ENCODE measurements around the gene MYH9. TPM values are rescaled to one million over a fixed set of nuclear protein-coding genes. Genes with fewer than 3 reads are reported as not detected.
A peak's percentile ranks its signal among the peaks of the same experiment; 100 is the strongest.

The MYH9 gene
- polyA plus RNA-seq, 1 of the 3 experiments (the other 2 are of a cell fraction), result 303 TPM

DNA sequence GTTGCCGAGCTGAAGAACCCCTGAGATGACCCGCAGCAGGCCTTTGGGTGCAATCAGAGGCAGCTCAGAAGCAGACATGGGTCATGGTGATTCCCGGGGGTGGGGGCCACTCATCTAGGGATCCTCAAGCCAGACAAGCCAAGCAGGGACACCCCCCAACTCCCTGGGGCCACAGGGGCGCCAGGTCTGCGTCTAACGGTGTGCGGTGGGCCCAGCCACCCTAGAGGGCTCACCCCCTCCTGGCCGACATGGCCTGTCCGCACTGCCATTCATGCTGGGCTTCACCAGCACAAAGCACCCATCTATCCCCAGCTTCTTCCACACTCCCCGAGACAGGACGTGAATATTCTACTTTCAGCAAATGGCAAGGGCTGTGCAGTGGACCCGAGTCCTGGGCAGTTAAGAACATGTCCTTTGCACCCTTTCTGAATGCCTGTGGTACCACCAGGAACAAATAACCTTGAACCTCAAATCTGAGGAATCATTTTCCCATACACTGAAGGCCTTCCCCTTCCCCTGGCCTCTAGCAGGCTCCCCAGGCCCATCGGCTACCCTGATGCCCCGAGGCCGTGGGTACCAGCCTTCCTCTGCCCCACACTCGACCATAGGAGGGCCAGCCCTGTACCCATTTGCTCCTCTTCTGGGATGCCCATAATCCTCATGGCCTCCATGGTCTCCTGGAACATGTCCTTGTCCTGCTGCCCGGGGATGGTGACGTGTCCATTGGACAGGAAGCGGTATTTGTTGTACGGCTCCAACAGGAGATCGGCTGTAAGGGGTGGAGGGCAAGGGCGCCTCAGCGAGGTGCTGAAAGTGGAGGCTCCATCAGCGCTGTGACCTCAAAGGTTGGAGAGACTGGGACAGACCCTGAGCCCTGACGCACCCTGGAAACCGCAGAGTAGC, 67.9 kb downstream of the MYH9 start:
- no peak for DNase-seq
- Histone ChIP-seq H3K36me3 (replicated peaks in 1 of 2; ENCODE audit: control insufficient read depth in 1 of 2, insufficient read depth in 2 of 2, low read length in 1 of 2) (peaks cover 88 to 91% of the 10 kb centered on the region in 2 experiments), H2AFZ (ENCODE audit: low read depth) (no peak overlapping the region), H4K20me1 (ENCODE audit: insufficient read depth) (peaks cover 36% of the 10 kb centered on the region), H3K4me1 (ENCODE audit: control insufficient read depth in 1 of 2, insufficient read depth in 2 of 2, low read depth in 1 of 2, low read length in 1 of 2) (peaks cover 2 to 17% of the 10 kb centered on the region in 2 experiments; a peak in 3 of 4 replicates), H3K9me3 (no peaks in the 10 kb centered on the region), H3K79me2 (ENCODE audit: insufficient read depth) (peaks cover 100% of the 10 kb centered on the region), H3K4me3 (ENCODE audit: low read depth in 2 of 2, low read length in 1 of 2) (no peak overlapping the region), H3K9ac (no peak overlapping the region), H3K27me3 (ENCODE audit: insufficient read depth) (no peaks in the 10 kb centered on the region), H3F3A (replicated peaks; ENCODE audit: insufficient read depth) (peaks cover 47% of the 10 kb centered on the region), H3K9me2 (no peaks in the 10 kb centered on the region), H3K27ac (ENCODE audit: low read depth in 2 of 2, low read length in 1 of 2) (peak overlapping the region in 1 of 2 experiments; percentile 14; a peak in 2 of 4 replicates), H3K4me2 (no peak overlapping the region)
- peak; percentile 10; the same call in 1 of the 2 replicates for TF ChIP-seq POLR2AphosphoS5 (IDR thresholded peaks at IDR 0.05; ENCODE audit: low read depth, low read length)
- TF ChIP-seq, protein P1, sequence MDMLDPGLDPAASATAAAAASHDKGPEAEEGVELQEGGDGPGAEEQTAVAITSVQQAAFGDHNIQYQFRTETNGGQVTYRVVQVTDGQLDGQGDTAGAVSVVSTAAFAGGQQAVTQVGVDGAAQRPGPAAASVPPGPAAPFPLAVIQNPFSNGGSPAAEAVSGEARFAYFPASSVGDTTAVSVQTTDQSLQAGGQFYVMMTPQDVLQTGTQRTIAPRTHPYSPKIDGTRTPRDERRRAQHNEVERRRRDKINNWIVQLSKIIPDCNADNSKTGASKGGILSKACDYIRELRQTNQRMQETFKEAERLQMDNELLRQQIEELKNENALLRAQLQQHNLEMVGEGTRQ (IDR thresholded peaks at IDR 0.05; ENCODE audit: borderline replicate concordance, low read depth, low read length), result no peak
- CTCF ChIA-PET, result interaction anchor here (1.6 to 4.1 kb wide), 2 partner anchors 18 to 151 kb away, joined by 4 to 26 read pairs; no protein-coding TSS in a partner anchor
- POLR2A ChIA-PET, result no interaction called here
- 93% methylated on average over 18 of the region's 26 CpGs for WGBS (ENCODE audit: low lambda C conversion rate)

GRCh38 chr22:36318442-36318841, 69.3 kb downstream of the MYH9 start:
- Histone ChIP-seq H3K4me1 (ENCODE audit: control insufficient read depth in 1 of 2, insufficient read depth in 2 of 2, low read depth in 1 of 2, low read length in 1 of 2) (0 out of 4 replicates have a peak, but pooled peaks cover 0 to 3% of the 10 kb centered on the region in 2 experiments), H4K20me1 (ENCODE audit: insufficient read depth) (peaks cover 38% of the 10 kb centered on the region; the same call in 1 of the 2 replicates), H3K9me3 (no peaks in the 10 kb centered on the region), H3K27me3 (ENCODE audit: insufficient read depth) (no peaks in the 10 kb centered on the region), H3F3A (replicated peaks; ENCODE audit: insufficient read depth) (peaks cover 44% of the 10 kb centered on the region), H3K4me3 (ENCODE audit: low read depth in 2 of 2, low read length in 1 of 2) (no peak overlapping the region), H3K9me2 (no peaks in the 10 kb centered on the region), H3K27ac (ENCODE audit: low read depth in 2 of 2, low read length in 1 of 2) (peak overlapping the region in 1 of 2 experiments; percentile 36; a peak in 2 of 4 replicates), H3K9ac (no peak overlapping the region), H3K36me3 (replicated peaks in 1 of 2; ENCODE audit: control insufficient read depth in 1 of 2, insufficient read depth in 2 of 2, low read length in 1 of 2) (peaks cover 85 to 92% of the 10 kb centered on the region in 2 experiments), H2AFZ (ENCODE audit: low read depth) (no peak overlapping the region), H3K79me2 (ENCODE audit: insufficient read depth) (peaks cover 100% of the 10 kb centered on the region), H3K4me2 (no peak overlapping the region)
- ChIA-PET POLR2A (no interaction called here), CTCF (interaction anchor here (1.8 kb wide), 1 partner anchor 152 kb away, joined by 6 read pairs; no protein-coding TSS in a partner anchor)
- TF ChIP-seq MXI1 (IDR thresholded peaks at IDR 0.05; ENCODE audit: low read depth, low read length) (no peak), SIN3A (IDR thresholded peaks at IDR 0.05; ENCODE audit: borderline replicate concordance, low read depth, low read length) (no peak), TEAD4 (IDR thresholded peaks at IDR 0.05; ENCODE audit: borderline replicate concordance, insufficient read depth) (no peak), RCOR1 (IDR thresholded peaks at IDR 0.05; ENCODE audit: low read length) (no peak), GABPA (IDR thresholded peaks at IDR 0.05; ENCODE audit: low read depth) (no peak), JUND (IDR thresholded peaks at IDR 0.05) (no peak), NFIC (IDR thresholded peaks at IDR 0.05; ENCODE audit: borderline replicate concordance) (no peak), REST (IDR thresholded peaks at IDR 0.05; ENCODE audit: low read depth, low read length) (no peak)
- DNase-seq, result no peak
- 93% methylated on average over 7 of the region's 12 CpGs for WGBS (ENCODE audit: low lambda C conversion rate)

Measured in SK-N-SH (cell line).